MM.1S (cell line): Measurements from ENCODE around the gene OR4M1.

ENCODE experiments used
- CTCF ChIP-seq: fragments of 300-600 bp; sonication (generic); IDR thresholded peaks from 2 replicates; pipeline ENCODE4 v1.5.1; 2016; ENCODE audit warnings: antibody characterized with exemption, low read length, mixed read lengths
- EZH2phosphoT487 ChIP-seq: fragments of 300-600 bp; sonication (generic); IDR thresholded peaks from 2 replicates; pipeline ENCODE4 v1.6.1; 2018; ENCODE audit warnings: antibody characterized with exemption, low read length

- TF ChIP-seq CTCF (no peak), EZH2phosphoT487 (no peak)
Observed at GRCh38 chr14:19754172-19754571, 19.1 kb upstream of the OR4M1 start.
